NCI-H2196 (cell line): ENCODE results near the gene GNAO1.

Source experiments
- DNase-seq: peaks from one replicate; lab custom pipeline; 2025; ENCODE audit not compliant: unreplicated experiment; lab: John Stamatoyannopoulos, UW

GNAO1 gene

DNA sequence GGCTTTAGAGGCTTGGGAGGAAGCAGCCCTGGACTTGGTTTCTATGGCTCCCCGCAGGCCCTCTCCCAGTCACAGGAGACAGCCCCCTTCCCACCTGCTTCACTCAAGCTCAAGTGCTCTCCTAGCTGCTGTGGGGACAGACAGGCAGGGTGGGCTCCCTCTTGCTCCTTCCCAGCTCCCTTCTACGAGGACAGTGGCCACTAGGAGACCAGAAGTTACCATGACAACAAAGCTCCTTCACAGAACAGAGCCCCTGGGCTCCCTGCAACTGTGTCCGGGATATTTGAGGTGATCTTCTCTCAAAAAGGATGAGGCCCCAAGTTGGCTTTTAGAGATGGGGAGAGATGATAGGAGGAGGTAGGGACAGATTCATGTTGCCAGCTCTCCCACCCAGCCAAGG lies 117.7 kb downstream of the GNAO1 start:
- no peak for DNase-seq

DNA sequence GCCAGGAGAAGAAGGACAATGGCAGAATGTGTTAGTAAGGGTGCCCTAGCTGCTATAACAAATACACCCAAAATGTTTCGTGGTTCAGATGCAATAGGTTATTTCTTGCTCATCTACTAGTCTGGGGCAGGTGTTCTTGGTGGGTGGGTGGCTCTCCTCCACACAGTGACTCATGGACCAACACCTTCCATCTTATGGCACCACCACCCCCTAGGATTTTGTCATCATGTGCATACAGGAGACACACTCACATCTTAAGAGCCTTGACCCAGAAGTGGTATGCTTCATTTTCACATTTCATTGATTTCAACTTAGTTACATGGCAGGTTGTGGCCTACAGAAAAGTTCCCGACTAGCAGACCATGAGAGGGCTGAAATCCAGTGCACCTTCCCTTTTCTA lies 119.4 kb downstream of the GNAO1 start:
- no peak for DNase-seq

DNA sequence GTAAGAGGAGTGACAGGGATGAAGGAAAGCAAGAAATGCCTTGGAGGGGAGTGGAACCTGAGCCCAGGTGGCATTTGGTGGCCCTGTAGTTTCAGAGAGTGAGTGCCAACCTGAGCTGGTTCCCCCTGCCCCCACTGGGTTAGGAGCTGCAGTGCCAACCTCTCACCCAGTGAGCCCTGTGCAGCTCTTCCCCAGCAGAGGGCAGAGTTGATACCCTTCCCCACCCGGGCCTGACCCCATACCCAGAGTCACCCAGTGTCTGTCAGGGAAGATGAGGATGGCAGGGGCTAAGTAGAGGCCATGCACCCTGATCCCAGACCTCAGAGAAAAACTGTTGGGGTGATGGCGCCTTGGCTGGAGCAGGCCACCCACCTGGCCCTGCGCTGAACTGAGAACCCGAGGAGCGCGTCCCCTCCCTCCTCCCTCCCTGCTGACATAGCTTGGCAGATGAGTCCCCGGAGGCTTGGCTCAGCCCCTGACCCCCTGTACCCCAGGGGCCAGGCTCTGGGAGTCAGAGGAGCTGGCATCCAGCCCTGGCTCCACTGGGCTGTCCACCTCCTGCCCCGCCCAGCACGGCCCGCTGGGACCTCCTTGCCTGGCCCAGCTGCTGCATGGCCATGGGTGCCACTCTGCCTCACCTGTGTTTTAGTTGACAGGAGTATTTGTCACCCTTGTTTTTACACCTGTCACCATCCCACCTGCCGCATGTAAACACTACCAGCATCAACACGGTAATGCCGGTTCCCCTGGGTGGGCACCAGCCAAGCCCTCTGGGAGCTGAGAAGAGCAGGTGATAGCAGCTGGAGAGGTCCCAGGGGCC lies 120.1 kb downstream of the GNAO1 start:
- no peak for DNase-seq

DNA sequence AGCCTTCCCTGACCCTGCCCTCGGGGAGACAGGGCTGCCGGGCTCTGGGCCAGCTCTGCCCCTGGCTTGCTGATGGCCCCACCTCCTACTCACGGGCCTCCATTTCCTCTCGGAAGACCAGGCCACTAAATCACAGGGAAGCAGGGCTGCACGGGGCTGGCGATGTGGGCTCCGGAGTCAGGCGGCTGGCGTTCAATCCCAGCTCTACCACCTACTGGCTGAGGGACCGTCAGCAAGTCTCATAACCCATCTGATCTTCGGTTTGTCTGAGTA lies 120.7 kb downstream of the GNAO1 start:
- no peak for DNase-seq

DNA sequence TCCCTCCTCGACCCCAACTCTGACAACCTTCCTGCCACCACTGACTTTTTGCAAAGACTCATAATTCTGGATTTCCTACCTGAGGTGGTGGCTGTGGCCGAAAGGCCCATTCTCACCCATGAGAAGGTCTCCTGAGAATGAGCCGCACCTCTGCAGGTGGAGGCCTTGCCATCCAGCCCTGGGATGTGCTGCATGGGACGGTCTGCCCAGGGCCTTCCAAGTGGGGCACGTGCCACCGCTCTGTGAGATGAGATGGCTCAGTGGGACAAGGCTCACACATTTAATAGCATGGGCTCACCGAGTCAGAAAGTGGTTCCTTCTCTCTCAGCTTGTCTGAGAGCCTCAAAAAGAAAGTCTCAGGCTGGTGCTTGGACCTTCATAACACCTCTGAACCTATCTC lies 121.3 kb downstream of the GNAO1 start:
- no peak for DNase-seq

DNA sequence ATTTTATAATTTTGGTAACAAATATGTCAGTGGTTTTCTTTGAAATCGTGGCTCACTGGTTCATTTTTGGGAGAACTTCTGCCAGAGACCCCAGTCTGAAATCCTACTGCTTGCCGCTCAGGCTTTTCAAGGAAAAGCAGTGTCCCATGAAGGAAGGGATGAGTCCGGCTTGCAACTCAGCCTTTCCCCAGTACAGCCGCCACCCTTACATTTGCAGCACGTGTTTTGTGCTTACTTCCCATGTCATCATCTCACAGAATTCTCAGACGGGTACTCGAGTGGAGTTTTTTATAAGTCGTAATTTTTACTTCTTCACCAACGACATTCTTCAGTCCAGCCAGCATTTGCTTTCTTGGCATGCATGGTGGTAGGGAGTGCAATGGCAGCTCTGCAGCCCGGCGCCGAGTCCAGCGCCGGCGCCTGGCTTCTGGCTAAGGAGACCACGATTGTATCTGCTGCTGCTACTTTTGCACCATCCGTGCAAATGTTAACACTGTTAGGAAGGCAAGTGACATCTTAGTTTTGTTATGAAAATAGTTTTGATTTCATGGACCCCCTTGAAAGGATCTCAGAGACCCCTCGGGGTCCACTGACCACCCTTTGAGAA lies 123.1 kb downstream of the GNAO1 start:
- DNase-seq = no peak

DNA sequence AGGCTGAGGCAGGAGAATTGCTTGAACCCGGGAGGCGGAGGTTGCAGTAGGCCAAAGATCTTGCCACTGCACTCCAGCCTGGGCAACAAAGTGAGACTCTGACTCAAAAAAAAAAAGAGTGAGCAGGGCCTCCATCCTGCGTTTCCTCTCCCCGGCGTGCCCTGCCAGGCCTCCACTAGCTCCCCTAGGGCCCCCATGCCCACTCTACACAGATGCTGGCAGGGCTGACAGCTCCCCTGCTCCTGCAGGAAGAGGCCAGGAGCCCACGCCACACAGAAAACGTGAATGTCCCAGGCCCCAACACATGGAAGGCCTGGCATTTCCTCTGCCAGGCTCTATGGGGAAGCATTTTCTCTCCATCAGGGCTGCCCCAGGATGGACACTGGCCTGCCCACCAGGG lies 124.7 kb downstream of the GNAO1 start:
- DNase-seq = no peak

DNA sequence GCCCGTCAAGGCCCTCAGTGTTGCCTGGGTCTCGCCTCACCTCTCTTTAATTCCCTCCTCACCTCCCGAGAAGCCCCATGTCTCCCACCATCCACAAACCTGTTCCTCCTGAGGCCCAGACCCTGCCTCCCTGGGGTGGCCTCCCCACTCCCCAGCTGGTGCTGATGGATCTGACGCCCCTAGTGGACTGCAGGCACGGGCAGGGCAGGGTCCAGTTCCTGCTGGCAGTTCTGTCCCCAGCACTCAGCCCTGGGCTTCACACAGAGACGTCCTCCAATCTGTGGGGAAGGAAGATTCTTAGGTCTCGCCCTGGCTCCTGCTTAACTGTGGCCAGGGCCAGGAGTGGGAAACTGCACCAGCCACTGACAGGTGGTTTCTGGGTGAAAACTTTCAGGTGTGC lies 125.3 kb downstream of the GNAO1 start:
- no peak for DNase-seq

DNA sequence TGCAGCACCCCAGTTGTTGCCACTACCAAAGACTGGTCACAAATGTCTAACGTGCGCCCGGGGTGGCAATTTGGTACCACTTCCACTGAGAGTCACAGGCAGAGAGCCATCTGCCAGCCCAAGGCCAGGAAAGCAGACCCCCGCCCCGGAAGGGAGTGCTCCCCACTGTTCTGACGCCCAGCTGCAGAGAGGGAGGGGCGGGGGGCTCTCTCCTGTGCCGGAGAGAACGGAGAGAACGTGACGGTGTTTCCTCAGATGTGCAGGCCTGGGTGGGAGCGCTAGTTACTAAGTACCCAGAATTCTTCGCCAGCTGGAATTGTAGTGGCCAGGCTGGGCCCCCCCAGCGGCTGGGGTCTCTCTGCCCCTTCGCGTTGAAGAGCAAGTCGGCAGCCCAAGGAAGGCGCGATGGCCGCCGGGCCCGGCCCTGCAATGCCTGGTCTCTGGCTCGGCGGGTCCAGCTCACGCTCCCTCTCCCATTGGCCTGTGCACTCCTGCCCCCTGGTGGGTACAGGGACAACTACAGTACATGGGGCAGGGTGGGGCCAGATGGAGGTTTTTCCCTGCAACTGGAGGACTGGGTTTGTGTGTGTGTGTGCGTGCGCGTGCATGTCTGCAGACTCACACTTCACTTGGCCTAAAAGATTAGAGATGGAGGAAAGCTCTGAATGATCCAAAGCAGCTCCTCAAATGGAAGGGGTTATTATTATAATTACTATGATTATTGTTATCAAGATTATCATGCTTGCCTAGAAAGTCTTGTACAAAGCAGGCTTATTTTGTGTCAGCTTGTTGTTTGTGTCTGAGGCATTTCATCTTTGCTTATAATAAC lies 126.9 kb downstream of the GNAO1 start:
- DNase-seq = peak; percentile 53

DNA sequence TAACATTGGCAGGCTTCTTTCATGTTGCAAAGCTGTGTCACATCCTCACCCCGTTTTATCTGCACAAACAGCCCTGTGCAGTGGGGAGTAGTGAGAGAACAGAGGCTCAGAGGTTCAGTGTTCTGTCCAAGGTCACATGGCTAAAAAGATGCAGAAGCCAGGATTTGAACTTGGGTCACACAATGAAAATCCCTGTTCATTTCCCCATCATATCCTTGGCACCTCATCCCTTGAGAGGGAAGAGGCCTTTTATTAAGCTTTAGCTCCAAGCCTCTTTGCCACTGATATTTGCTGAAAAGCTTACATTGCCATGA lies 127.5 kb downstream of the GNAO1 start:
- no peak for DNase-seq

DNA sequence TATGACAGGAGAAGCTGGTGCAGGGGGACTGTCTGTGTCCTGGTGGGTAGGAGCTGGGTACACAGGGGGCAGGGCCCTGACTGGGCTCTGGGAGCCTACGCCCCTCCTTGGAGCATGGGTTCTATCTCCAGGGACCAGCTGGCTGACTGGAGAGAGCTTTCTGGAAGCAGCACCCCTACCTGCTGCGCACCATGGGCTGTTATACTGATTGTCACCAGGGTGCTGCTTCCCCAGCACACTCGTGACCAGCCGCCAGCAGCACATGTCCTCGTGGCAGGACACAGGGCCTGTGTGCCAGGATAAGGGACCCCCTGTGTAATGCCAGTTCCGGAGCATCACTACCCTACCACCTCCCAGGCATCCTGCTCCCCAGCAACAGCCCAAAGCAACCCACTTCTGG lies 128.1 kb downstream of the GNAO1 start:
- no peak for DNase-seq

DNA sequence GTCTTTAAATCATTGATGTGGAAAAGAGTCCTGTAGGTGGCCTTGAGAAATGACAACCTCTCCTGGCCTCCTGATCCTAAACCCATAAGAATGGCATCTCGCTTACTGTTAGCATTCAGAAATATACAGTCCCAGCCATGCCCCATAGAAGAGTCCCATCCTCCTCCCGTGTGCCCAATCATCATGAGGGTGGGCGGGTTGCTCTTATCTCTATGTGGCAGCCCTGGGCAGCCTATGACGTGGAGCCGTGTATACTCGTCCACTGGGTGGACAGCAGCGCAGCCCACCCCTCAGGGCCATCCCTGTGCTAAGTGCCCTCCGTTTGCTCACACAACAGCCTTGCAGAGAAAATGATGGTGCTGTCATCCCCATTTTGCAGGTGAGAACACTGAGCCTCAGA lies 128.8 kb downstream of the GNAO1 start:
- no peak for DNase-seq

DNA sequence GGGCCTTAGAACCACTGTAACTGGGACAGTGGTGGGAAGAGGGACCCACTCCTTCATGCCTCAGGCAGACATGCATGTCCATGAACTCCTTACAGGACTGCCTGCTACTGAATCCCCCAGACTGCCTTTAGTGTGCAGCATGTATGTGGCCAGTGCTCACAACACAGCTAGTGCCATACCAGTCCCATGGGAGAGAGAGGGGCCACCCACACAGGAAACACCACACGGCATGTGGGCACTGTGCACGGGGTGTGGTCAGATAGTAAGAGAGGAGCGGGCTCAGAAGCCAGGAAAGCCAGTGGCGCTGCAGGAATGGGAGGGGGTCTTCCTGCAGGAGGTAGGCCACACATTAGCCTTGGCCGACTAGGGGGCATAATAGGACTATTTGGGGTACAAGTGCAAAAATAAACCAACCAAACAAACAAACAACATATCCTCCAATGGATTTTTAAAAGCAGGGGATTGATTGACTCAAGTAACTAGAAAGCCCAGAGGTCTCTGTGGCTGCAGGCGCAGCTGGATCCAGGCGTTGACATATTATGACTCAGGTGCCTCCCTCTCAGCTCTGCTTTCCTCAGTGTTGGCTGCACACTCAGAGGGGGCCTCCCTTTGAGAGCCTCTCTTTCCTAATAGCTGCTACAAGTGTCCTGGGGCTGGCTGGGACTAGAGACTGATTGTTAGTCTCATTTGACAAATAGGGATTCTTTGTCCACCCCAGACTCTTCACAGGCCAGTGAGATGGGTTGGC lies 129.7 kb downstream of the GNAO1 start:
- DNase-seq = no peak

DNA sequence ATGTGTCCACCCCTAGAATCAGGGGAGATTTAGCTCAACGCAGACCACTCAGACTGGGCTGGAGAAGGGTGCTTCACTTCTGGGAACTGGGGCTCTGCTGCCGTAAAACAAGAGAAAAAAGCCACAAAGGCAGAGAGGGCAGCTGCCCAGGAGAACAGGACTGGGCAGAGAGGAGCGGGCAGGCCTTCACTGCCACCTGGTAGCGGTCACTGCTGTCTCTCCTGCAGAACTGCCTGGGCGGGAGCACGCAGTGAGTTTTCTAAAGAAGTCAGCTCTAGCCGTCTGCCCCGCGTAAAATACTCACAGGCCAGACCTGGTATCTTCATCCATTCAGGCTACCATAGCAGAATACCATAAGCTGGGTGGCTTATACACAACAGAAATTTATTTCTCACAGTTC lies 130.3 kb downstream of the GNAO1 start:
- no peak for DNase-seq

DNA sequence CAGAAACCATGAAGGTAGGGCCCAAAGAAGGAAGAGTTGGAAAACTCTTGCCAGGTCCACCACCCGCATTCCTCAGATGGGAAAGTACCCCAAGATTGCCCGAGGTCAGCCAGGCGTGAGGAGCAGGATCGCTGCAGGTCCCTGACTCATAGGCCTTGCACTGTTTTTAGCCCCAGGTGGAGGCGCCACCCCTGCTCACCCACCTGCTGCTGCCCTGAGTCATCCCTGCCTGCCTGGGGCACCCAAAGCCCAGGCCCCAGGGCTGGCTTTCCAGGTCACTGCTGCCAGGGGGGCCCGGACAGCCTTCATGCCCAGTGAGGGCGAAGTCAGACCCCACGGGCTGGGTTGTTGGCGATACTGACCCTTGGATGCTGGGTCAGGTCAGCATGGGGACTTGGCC lies 133.1 kb downstream of the GNAO1 start:
- DNase-seq = no peak

DNA sequence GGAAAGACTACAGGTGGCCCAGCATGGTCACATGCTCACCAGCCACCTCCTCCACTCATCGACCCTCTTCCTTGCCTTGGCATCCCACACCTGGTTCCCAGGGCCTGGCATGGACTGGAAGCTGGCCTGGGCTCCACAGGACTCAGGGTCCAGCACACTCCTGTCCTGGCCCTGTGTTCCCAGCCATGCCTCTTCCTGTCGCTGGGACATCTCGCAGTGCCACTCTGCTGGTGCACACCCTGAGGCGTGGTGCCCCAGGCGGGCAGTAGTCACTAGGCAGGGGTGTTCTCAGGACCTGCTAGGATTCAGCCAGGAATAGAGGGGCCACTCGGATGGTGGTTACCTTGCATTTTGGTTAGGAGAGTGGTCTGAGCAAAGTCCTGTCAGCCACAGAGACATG lies 134.7 kb downstream of the GNAO1 start:
- no peak for DNase-seq

DNA sequence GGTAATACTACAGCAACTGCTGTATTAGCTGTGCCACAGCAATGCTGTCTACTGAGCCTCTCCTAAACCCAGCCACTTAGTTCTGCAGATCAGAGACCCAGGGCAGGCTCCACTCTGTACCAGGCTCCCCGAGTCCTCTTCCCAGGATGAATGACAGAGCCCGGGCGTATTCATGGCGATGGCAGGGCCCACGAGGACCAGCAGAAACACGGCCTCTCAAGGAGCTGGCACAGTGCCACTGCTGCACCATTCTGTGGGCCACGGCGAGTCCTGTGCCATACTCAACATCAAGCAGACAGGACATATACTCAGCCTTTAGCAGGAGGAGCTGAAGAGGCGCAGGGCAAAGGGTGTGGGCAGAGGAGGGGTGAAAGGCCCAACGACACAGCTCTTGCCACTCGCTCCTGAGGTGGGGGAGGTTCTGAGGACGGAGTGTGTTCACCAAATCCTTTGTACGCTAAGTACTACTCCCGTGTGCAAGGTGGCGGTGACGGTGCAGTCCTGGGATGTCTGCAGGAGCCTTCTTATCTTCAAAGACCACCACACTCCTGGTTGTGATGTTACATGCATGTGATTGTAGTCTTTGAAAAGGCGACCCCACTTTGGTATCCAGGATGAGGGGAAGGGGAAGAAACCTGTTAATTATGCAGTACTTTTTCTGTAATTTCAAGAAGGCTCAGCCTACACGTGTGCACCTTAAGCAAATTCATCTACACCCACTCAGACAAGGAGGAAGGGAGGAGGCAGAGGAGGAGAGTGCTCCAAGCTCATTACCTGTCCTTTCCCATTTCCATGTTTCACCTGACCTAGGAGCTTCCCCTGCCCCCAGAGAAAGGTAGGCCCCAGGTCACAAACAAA lies 136.0 kb downstream of the GNAO1 start:
- DNase-seq = no peak

DNA sequence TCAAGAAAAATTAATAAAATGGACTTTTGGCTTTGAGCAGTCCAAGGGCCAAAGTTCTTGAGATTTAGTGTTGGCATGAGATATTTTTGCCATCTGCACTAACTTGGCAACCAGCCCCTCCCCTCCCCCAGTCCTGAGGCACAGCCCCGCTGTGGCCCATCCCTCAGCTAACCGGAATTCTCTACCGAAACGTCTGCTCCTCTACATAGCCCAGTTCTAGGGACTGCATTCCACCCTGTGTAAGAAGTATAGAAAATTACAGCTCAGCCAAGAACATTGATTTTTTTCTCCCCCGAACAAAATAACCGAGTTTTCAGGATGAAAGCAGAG lies 136.6 kb downstream of the GNAO1 start:
- no peak for DNase-seq

DNA sequence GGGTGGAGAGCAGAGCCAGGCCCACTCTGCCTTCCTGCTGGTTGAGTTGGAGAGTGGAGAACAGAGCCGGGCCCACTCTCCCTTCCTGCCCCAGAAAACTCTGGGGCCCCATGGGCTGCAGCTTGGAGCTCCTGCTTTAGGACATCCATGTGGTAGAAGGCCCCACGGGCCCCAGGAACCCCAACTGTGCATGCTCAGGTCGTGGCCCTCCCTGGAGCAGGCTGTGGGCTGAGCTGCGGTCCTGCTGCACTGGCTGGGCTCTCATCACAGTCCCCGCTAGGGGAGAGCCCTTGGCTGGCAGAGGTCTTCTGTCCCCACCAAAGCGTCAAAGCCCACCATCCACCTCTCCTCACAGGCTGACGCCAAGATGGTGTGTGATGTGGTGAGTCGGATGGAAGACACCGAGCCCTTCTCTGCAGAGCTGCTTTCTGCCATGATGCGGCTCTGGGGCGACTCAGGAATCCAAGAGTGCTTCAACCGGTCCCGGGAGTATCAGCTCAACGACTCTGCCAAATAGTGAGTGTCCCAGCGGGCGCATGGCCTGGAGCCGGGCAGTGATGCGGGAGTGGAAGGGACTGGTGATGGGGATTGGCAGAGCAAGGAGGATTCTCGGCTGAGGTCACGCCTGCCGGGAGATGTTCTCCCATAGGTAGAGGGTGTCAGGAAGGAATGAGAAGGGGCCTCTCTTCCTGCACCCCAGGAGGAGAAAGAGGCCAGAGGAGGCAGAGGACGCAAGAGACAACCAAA lies 137.2 kb downstream of the GNAO1 start:
- DNase-seq = no peak

DNA sequence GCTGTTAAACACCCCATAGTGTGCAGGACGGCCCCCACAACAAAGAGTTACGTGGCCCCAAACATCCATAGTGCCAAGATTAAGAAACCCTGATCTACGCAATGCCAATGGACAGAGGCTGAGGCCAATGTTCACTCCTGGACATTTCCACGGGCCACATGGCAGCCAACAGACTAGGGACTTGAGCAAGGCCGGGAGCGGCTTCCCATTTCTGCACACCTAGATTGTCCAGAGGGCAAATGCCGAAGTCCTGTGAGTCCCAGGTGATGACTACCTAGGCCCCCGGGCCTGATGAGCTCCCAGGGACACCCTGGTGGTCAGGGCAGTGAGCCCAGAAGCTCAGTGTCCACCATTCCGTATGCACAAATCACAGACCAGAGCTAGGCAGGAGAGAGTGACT lies 138.6 kb downstream of the GNAO1 start:
- DNase-seq = no peak
